ENCODE measurements around the gene PRRG2. TPM values are rescaled to one million over a fixed set of nuclear protein-coding genes. Genes with fewer than 3 reads are reported as not detected.

The PRRG2 gene
- total RNA-seq, 1 experiment from 2014 or later: 3.3 TPM

- no peak overlapping the region for H3K4ac ChIP-seq (ENCODE audit: low read depth, low read length)
- peaks cover 2% of the 10 kb centered on the region for H4K20me1 ChIP-seq (ENCODE audit: control insufficient read depth, insufficient read depth, insufficient read length)
- H3K27me3 ChIP-seq (ENCODE audit: insufficient read depth, low read length): no peaks in the 10 kb centered on the region
- no peak overlapping the region for H2BK12ac ChIP-seq (ENCODE audit: insufficient read length, low read depth, low read length)
- H4K5ac ChIP-seq (ENCODE audit: insufficient read length, low read depth, low read length): no peak overlapping the region
- H2BK120ac ChIP-seq (ENCODE audit: low read depth, low read length, poor library complexity, severe bottlenecking): no peak overlapping the region
- H2AFZ ChIP-seq (ENCODE audit: low read length): no peak overlapping the region
- Mint-ChIP-seq H3K9me3 (no peaks in the 10 kb centered on the region), H3K36me3 (ENCODE audit: insufficient read depth in 1 of 3, low read depth in 3 of 3) (peaks cover 9 to 29% (median 23%) of the 10 kb centered on the region in 3 experiments), H3K27me3 (ENCODE audit: low read depth) (peaks cover 10% of the 10 kb centered on the region), H3K27ac (peak overlapping the region in 2 of 3 experiments; percentile 10 to 44; a peak in 4 of 7 replicates), H3K4me3 (no peak overlapping the region; a peak in 1 of 5 replicates), H3K4me1 (peaks cover 16 to 18% of the 10 kb centered on the region in 2 experiments)
- WGBS (ENCODE audit: extremely low coverage, insufficient read length, low lambda C conversion rate): no CpG with 5 or more reads among the region's 9 CpGs
- no peak overlapping the region for H3K14ac ChIP-seq (ENCODE audit: insufficient read depth, low read length)
- H3K4me1 ChIP-seq (ENCODE audit: insufficient read depth, low read length): no peaks in the 10 kb centered on the region
- no peak overlapping the region for H4K91ac ChIP-seq (ENCODE audit: insufficient read length, low read depth, low read length)
- no peaks in the 10 kb centered on the region for H3K9me3 ChIP-seq (ENCODE audit: control insufficient read depth, low read depth, low read length)
- no peak overlapping the region for H3K4me2 ChIP-seq (ENCODE audit: insufficient read depth, insufficient read length, low read length)
- H3K18ac ChIP-seq (ENCODE audit: insufficient read length, low read depth, low read length): no peak overlapping the region
- no peak overlapping the region for H3T11ph ChIP-seq (ENCODE audit: low read length)
- H3K79me1 ChIP-seq (ENCODE audit: insufficient read depth, low read depth, low read length, poor library complexity, severe bottlenecking): no peaks in the 10 kb centered on the region
- no peak overlapping the region for H3K56ac ChIP-seq (ENCODE audit: insufficient read length, low read depth, low read length)
- no peak for TF ChIP-seq CTCF (conservative IDR thresholded peaks at IDR 0.05)
- DNase-seq: no peak
- H2BK5ac ChIP-seq (ENCODE audit: insufficient read length, low read length): no peak overlapping the region
- no peak overlapping the region for H3K23ac ChIP-seq (ENCODE audit: insufficient read length, low read depth, low read length)
- H3K9ac ChIP-seq (ENCODE audit: extremely low read depth, insufficient read length, low read length): no peak overlapping the region
- no peak overlapping the region for H3K27ac ChIP-seq (ENCODE audit: insufficient read length, low read depth, low read length)
- H2BK15ac ChIP-seq (ENCODE audit: low read depth, low read length): no peak overlapping the region
- no peak overlapping the region for H2AK5ac ChIP-seq (ENCODE audit: insufficient read length, low read length)
- H3K23me2 ChIP-seq (ENCODE audit: insufficient read length, low read depth, low read length, poor library complexity, severe bottlenecking): no peaks in the 10 kb centered on the region
- no peaks in the 10 kb centered on the region for H3K79me2 ChIP-seq (ENCODE audit: insufficient read depth, low read length)
- H4K8ac ChIP-seq (replicated peaks; ENCODE audit: insufficient read length, low read depth, low read length): no peak overlapping the region
- H2BK20ac ChIP-seq (ENCODE audit: low read depth, low read length, poor library complexity, severe bottlenecking): no peak overlapping the region
Measured at GRCh38 chr19:49631014-49631588, 50.0 kb downstream of the PRRG2 start.

Measured in H9 (cell line).